ENCODE measurements around the gene CASKIN1.

CASKIN1 gene

DNA sequence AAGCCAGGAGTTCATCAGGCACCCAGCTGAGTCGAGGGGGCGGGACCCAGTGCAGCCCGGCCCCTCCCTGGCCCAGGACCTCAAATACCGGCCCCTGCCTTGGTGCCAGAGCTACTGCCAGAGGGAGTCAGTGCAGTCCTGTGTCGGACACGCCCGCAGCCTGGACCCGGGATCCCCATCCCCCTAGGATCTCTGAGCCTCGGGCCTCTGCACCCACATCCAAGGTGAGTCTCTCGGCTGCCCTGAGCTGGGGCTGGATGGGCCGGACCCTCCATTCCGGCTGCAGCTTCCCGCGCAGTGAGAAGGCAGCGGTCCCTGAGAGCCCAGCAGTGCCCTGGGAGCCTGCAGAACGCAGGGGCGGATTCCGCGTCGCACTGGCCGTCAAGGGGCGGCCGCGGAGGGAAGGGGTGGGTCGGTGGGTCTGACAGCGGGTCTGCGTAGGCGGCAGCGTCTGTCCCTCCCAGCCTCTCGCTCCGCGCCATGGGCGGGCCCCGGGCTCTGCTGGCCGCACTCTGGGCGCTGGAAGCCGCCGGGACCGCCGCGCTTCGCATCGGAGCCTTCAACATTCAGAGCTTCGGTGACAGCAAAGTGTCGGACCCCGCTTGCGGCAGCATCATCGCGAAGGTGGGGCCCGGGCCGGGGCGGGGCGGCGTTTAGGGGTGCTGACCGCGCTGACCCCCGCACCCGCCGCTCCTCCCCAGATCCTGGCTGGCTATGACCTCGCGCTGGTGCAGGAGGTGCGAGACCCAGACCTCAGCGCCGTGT lies 40.1 kb upstream of the CASKIN1 start, which contains the start of gene DNASE1L2:
DNASE1L2 (plus strand) TSS at position 108 of the 765 bp plus-strand sequence; CDS start at position 481, 373 bp downstream.
- in situ Hi-C loops (cut with HindIII; ENCODE audit: low sequenced_read_pairs) = no loop called here
- TF ChIP-seq, protein P1, sequence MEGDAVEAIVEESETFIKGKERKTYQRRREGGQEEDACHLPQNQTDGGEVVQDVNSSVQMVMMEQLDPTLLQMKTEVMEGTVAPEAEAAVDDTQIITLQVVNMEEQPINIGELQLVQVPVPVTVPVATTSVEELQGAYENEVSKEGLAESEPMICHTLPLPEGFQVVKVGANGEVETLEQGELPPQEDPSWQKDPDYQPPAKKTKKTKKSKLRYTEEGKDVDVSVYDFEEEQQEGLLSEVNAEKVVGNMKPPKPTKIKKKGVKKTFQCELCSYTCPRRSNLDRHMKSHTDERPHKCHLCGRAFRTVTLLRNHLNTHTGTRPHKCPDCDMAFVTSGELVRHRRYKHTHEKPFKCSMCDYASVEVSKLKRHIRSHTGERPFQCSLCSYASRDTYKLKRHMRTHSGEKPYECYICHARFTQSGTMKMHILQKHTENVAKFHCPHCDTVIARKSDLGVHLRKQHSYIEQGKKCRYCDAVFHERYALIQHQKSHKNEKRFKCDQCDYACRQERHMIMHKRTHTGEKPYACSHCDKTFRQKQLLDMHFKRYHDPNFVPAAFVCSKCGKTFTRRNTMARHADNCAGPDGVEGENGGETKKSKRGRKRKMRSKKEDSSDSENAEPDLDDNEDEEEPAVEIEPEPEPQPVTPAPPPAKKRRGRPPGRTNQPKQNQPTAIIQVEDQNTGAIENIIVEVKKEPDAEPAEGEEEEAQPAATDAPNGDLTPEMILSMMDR (IDR thresholded peaks at IDR 0.05; ENCODE audit: low read depth, low read length, missing control alignments) = no peak
- no peak for DNase-seq (ENCODE audit: low read depth)
- H3K4me3 ChIP-seq (ENCODE audit: low read depth, low read length) = peak within 1 kb of the TSS; percentile 28

DNA sequence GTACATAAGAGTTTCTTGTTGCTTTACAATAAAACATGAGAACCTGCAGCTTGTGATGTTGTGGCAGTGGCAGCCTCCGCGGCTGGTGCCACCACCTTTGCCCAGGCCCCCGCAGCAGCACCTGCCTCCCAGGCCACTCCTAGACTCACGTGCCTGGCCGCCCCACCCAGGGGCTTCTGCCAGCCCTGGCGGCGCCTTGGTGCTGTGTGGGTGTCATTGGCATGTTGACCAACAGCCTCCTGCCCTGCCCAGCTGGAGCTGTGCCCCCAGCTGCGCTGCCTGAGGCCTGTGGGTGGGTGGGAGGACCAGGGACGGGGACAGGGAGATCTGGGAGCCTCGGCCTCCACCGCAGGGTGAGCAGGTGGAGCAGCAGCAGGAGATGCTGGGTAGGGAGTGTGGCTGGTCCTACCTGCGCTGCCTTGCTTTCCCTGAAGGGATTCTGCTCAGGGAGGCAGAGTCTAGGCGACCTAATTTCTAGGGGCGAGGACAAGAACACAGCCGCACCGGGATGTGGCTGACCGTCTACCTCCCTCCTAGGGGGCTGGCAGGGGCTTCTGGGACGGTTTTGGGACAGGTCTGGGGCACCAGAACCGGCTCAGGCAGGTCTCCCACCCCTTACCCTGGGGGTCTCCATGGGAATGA lies 39.4 kb upstream of the CASKIN1 start:
- in situ Hi-C loops (cut with HindIII; ENCODE audit: low sequenced_read_pairs) = no loop called here
- DNase-seq (ENCODE audit: low read depth) = no peak
- TF ChIP-seq, protein P1 (IDR thresholded peaks at IDR 0.05; ENCODE audit: low read depth, low read length, missing control alignments) = no peak
- no peak overlapping the region for H3K4me3 ChIP-seq (ENCODE audit: low read depth, low read length)

DNA sequence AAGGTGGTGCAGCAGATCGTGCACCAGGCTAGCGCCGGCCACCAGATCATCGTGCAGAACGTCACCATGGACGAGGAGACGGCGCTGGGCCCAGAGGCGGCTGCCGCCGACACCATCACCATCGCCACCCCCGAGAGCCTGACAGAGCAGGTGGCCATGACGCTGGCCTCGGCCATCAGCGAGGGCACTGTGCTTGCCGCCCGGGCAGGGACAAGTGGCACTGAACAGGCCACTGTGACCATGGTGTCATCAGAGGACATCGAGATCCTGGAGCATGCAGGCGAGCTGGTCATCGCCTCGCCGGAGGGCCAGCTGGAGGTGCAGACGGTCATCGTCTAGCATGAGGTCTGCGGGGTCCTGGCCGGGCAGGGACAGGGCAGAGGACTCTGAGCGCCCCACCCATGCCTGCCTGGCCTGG lies 38.8 kb upstream of the CASKIN1 start:
- in situ Hi-C loops (cut with HindIII; ENCODE audit: low sequenced_read_pairs) = no loop called here
- TF ChIP-seq, protein P1 (IDR thresholded peaks at IDR 0.05; ENCODE audit: low read depth, low read length, missing control alignments) = no peak
- no peak overlapping the region for H3K4me3 ChIP-seq (ENCODE audit: low read depth, low read length)
- DNase-seq (ENCODE audit: low read depth) = no peak

DNA sequence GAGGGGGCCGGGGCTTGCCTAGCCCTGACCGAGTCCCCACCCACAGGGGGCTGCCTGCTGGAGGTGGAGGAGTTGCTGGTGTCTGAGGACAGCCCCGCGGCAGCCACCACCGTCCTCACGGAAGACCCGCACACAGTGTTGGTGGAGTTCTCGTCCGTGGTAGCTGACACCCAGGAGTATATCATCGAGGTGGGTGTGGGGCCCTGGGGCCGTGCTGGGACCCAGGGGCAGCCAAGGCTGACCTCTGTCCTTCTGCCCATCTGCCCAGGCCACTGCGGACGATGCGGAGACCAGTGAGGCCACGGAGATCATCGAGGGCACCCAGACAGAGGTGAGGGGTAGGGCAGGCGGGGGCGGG lies 38.4 kb upstream of the CASKIN1 start:
- TF ChIP-seq, protein P1 (IDR thresholded peaks at IDR 0.05; ENCODE audit: low read depth, low read length, missing control alignments) = no peak

DNA sequence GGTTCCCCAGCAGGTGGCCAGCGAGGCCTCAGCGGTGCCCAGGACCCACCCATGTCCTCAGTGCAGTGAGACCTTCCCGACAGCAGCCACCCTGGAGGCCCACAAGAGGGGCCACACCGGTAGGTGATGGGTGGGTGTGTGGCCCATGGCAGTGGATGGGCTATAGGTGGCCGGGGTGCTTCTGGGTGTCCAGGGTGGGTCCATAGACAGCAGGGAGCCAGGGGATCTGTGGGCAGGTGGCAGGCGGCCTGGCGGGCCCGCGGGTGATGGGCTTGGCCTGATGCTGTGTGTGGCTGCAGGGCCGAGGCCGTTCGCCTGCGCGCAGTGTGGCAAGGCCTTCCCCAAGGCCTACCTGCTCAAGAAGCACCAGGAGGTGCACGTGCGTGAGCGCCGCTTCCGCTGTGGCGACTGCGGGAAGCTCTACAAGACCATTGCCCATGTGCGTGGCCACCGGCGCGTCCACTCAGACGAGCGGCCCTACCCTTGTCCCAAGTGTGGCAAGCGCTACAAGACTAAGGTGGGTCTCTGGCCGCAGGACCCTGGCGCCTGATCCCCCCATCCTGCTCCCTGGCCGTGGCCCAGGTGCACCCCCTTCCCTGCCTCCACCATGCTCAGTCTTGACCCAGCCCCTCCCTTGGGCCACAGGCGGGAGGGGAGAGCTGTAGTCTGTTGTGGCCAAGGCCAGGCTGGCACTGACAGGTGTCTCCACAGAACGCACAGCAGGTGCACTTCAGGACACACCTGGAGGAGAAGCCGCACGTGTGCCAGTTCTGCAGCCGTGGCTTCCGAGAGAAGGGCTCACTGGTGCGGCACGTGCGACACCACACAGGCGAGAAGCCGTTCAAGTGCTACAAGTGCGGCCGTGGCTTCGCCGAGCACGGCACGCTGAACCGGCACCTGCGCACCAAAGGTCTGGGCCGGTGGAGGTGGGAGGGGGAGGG lies 37.7 kb upstream of the CASKIN1 start:
- no peak overlapping the region for H3K4me3 ChIP-seq (ENCODE audit: low read depth, low read length)
- in situ Hi-C loops (cut with HindIII; ENCODE audit: low sequenced_read_pairs) = no loop called here
- TF ChIP-seq, protein P1 (IDR thresholded peaks at IDR 0.05; ENCODE audit: low read depth, low read length, missing control alignments) = no peak
- no peak for DNase-seq (ENCODE audit: low read depth)

More for the DNA sequence above, 38.4 kb upstream of the CASKIN1 start:
- no peak for DNase-seq (ENCODE audit: low read depth)
- in situ Hi-C loops (cut with HindIII; ENCODE audit: low sequenced_read_pairs) = no loop called here
- H3K4me3 ChIP-seq (ENCODE audit: low read depth, low read length) = no peak overlapping the region
